Suprapubic skin (tissue), 4 donors: ENCODE results near the gene CCM2. TPM values are rescaled to one million over a fixed set of nuclear protein-coding genes. Genes with fewer than 3 reads are reported as not detected.

Experiments
- DNase-seq, 2 donors: peaks; one replicate each; pipeline ENCODE4 v3.0.0-alpha.2; 2019; ENCODE audit warnings: low spot score in 2 of 2
- H3K27ac ChIP-seq: fragments of 200-600 bp; sonication (generic); one replicate; pipeline ENCODE4 v1.5.1; 2019
- H3K27me3 ChIP-seq: fragments of 200-600 bp; sonication (generic); one replicate; pipeline ENCODE4 v1.5.1; 2019
- H3K36me3 ChIP-seq: fragments of 200-600 bp; sonication (generic); one replicate; pipeline ENCODE4 v1.5.1; 2019
- H3K4me1 ChIP-seq: fragments of 200-600 bp; sonication (generic); one replicate; pipeline ENCODE4 v1.5.1; 2019
- H3K4me3 ChIP-seq: fragments of 200-600 bp; sonication (generic); one replicate; pipeline ENCODE4 v1.5.1; 2019; ENCODE audit warnings: mild to moderate bottlenecking
- H3K9me3 ChIP-seq: fragments of 200-600 bp; sonication (generic); one replicate; pipeline ENCODE4 v1.5.1; 2019
- EP300 ChIP-seq: sonication (generic); formaldehyde crosslinking; IDR thresholded peaks from one replicate; pipeline ENCODE4 v1.6.1; 2017; ENCODE audit warnings: antibody characterized with exemption
- POLR2A ChIP-seq, 2 donors: fragments of 450-650 bp; IDR thresholded peaks; one replicate each; pipeline ENCODE4 v1.6.1; 2017; ENCODE audit warnings: antibody characterized with exemption in 2 of 2, mild to moderate bottlenecking in 2 of 2, moderate library complexity in 2 of 2
- POLR2AphosphoS5 ChIP-seq, 3 donors: sonication (generic); formaldehyde crosslinking; IDR thresholded peaks; one replicate each; pipeline ENCODE4 v1.6.1; 2017; ENCODE audit warnings: antibody characterized with exemption in 3 of 3
- WGBS: methylation state at CpG from one replicate; pipeline ENCODE4 v1.1.5; 2018; 5-methylcytosine and 5-hydroxymethylcytosine counted together
- total RNA-seq, 4 donors: library from RNA; depleted of rRNA; stranded (reverse); fragments of >200 nt; gene quantifications; one replicate each; pipeline ENCODE4 v1.1.0, GENCODE V29; 2016
- TF ChIP-seq, protein P1 (sequence below), 2 donors: fragments of 200-600 bp in 1 of 2; fragments of 450-650 bp in 1 of 2; sonication (generic) in 1 of 2; IDR thresholded peaks; one replicate each; pipeline ENCODE4 v1.5.1; 2016 to 2019; ENCODE audit warnings: antibody characterized with exemption in 2 of 2, mild to moderate bottlenecking in 1 of 2, moderate library complexity in 1 of 2

CCM2 gene
- total RNA-seq, 4 donors from 2014 or later: 34.3 to 42.3 (median 35.9) TPM

DNA sequence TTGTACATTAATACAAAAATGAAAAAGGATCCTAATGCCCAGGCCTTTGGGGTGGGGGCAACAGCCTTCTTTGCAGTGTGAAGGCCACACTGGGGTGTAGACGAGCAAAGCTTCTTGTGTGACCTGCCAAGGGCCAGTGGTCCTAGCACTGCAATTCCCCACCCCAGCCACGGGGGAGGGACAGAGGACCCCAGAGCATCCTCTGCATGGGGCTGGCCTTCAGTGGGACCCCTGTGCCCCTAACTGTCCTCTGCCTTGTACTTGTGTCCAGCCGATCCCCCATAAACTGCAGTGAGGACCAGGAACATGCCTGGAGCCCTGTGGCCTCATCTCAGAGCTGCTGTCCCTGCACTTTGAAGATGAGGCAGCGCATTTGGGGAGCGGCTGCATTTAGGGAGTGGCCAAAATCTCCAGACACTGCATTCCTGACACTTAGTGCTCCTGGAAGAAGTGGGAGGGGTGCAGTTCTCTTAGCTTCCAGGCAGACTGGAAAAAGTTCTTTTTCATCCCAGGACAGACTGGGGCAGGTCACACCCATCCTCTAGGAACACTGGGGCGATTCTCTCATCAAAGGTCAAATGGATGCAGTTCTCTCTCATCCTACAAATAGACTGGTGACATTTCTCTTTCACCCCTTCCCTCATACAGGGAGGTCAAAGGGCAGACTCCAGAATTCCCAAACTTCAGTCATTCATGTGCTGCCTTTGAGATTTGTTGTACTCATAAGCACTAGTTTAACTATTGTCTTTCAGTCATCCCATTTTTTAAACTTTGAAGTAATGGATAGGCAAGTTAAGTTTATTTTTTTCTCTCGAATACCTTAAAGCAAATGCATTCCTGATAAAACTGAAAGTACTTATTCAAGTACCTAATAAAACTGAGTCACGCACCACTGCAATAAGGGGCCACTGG, 20.3 kb upstream of the CCM2 start:
- WGBS: 53% methylated on average over 5 of the region's 8 CpGs
- TF ChIP-seq, protein P1, sequence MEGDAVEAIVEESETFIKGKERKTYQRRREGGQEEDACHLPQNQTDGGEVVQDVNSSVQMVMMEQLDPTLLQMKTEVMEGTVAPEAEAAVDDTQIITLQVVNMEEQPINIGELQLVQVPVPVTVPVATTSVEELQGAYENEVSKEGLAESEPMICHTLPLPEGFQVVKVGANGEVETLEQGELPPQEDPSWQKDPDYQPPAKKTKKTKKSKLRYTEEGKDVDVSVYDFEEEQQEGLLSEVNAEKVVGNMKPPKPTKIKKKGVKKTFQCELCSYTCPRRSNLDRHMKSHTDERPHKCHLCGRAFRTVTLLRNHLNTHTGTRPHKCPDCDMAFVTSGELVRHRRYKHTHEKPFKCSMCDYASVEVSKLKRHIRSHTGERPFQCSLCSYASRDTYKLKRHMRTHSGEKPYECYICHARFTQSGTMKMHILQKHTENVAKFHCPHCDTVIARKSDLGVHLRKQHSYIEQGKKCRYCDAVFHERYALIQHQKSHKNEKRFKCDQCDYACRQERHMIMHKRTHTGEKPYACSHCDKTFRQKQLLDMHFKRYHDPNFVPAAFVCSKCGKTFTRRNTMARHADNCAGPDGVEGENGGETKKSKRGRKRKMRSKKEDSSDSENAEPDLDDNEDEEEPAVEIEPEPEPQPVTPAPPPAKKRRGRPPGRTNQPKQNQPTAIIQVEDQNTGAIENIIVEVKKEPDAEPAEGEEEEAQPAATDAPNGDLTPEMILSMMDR (IDR thresholded peaks at IDR 0.05): no peak
- TF ChIP-seq EP300: no peak
- TF ChIP-seq POLR2A (IDR thresholded peaks at IDR 0.05): no peak
- no peak for TF ChIP-seq POLR2AphosphoS5 (IDR thresholded peaks at IDR 0.05)
- Histone ChIP-seq H3K27me3 (no peaks in the 10 kb centered on the region), H3K4me1 (peaks cover 37% of the 10 kb centered on the region), H3K27ac (peak overlapping the region; percentile 57), H3K4me3 (no peak overlapping the region), H3K9me3 (no peaks in the 10 kb centered on the region), H3K36me3 (peaks cover 32% of the 10 kb centered on the region)
- peak in 1 of 2 donors; percentile 53 for DNase-seq

DNA sequence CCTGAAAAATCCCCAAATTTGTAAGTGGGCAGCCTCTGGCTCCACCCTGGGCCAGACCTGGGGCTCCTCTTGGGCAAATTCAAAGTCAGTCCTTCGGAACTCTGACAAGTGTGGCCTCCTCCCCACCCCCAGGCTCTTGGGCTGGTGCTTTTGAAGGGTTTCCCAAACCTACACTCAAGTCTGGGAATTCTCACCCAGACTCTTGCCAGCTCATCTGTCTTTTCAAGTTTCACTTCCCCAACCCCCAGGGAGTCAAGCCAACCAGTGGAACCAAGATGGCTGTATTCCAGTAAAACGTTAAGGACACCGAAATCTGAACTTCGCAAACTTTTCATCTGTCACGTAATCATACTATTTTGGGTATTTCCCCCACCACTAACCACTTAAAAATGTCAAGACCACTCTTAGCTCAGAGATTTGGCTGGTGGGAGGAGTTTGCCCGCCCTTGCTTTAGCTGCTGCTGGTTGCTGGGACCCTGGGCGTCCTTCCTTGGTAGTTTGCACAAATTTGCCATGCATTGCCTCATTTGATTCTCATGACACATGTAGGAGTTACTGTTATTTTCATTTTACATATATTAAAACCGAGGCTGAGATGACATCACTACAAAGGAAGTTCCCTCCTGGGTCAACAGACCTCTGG, 19.5 kb upstream of the CCM2 start:
- H3K9me3 ChIP-seq: no peaks in the 10 kb centered on the region
- no peak for TF ChIP-seq EP300
- TF ChIP-seq POLR2A (IDR thresholded peaks at IDR 0.05): no peak
- TF ChIP-seq, protein P1 (IDR thresholded peaks at IDR 0.05): no peak
- no peak for TF ChIP-seq POLR2AphosphoS5 (IDR thresholded peaks at IDR 0.05)
- peak overlapping the region; percentile 57 for H3K27ac ChIP-seq
- peaks cover 45% of the 10 kb centered on the region for H3K4me1 ChIP-seq
- no peaks in the 10 kb centered on the region for H3K27me3 ChIP-seq
- H3K36me3 ChIP-seq: peaks cover 33% of the 10 kb centered on the region
- H3K4me3 ChIP-seq: no peak overlapping the region
- peak in 1 of 2 donors; percentile 65 for DNase-seq
- WGBS: 35% methylated on average over 8 of the region's 8 CpGs

DNA sequence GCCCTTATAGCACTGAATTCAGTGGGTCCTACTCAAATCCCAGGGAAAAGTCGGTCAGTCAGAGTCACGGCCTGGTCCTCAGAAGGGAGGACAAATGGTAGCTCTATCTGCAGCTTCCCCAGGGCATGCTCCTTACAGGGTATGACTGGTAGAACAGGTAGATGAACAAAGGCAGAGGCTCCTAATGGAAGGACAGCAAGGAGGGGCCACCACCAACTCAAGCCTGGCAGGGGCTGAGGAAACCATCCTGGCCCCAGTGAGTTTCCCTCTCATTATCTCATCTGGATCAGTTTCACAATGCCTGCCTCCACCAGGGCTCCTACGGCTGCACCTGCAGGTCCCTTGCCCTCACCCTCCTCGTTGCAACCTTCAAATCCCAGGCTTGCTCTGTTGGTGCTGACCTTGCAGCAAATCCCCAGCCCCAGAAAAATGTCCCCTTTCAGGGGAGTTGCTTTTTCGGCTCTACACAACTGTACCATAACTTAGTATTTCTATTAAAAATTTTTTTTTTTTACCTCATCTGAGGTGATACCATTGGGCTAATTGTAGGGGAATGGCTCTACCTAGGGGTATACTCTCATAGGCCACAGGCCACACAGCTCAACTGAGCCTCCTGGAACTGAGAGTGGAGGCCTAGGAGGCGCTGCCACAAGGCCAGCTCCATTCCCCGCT, 18.8 kb upstream of the CCM2 start:
- H3K36me3 ChIP-seq: peaks cover 32% of the 10 kb centered on the region
- TF ChIP-seq POLR2A (IDR thresholded peaks at IDR 0.05): no peak
- no peak for TF ChIP-seq POLR2AphosphoS5 (IDR thresholded peaks at IDR 0.05)
- TF ChIP-seq, protein P1 (IDR thresholded peaks at IDR 0.05): no peak
- no peak for TF ChIP-seq EP300
- H3K27ac ChIP-seq: peak overlapping the region; percentile 57
- peaks cover 52% of the 10 kb centered on the region for H3K4me1 ChIP-seq
- no peaks in the 10 kb centered on the region for H3K27me3 ChIP-seq
- 77% methylated on average over 7 of the region's 7 CpGs for WGBS
- DNase-seq: peak in 1 of 2 donors; percentile 47
- no peaks in the 10 kb centered on the region for H3K9me3 ChIP-seq
- no peak overlapping the region for H3K4me3 ChIP-seq

DNA sequence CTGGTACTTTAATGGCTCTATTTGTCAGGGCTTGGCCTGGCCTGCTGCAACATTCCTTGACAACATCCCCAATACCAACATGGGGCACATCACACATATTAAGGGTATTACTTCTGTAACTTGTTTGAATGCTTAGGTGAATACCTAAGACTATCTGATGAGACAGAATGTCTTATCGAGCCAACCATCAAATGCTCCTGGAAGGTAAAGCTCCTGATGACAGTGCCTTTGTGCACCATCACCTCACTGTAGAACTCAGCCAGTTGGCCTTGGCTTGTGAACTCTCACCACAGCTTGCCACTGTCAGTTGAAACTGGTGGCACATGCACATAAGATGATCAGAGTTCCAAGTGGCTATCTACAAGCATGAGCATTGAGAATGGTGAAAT, 17.5 kb upstream of the CCM2 start:
- Histone ChIP-seq H3K27ac (no peak overlapping the region), H3K4me1 (peaks cover 55% of the 10 kb centered on the region), H3K27me3 (no peaks in the 10 kb centered on the region), H3K36me3 (peaks cover 32% of the 10 kb centered on the region), H3K4me3 (no peak overlapping the region), H3K9me3 (no peaks in the 10 kb centered on the region)
- TF ChIP-seq POLR2A (IDR thresholded peaks at IDR 0.05): no peak
- TF ChIP-seq EP300: no peak
- no peak for TF ChIP-seq POLR2AphosphoS5 (IDR thresholded peaks at IDR 0.05)
- TF ChIP-seq, protein P1 (IDR thresholded peaks at IDR 0.05): no peak
- 80% methylated on average over 1 of the region's 1 CpG for WGBS
- no peak for DNase-seq
